DOHH2 (cell line): Measurements from ENCODE around the gene ACYP2.

Experiments used
- CTCF ChIP-seq: fragments of 200-600 bp; sonication (generic); IDR thresholded peaks from one replicate; pipeline ENCODE4 v1.5.1; 2014; ENCODE audit warnings: antibody characterized with exemption, mild to moderate bottlenecking, low read depth, low read length; ENCODE audit not compliant: poor library complexity, severe bottlenecking
- EZH2phosphoT487 ChIP-seq: fragments of 200-600 bp; sonication (generic); IDR thresholded peaks from 2 replicates; pipeline ENCODE4 v1.6.1; 2017; ENCODE audit warnings: borderline replicate concordance, mild to moderate bottlenecking, antibody characterized with exemption, low read length, moderate library complexity, mixed read lengths

- TF ChIP-seq CTCF (no peak), EZH2phosphoT487 (no peak)
These were observed 191.1 kb downstream of the ACYP2 start for GRCh38 chr2:54306556-54306955.
